ENCODE measurements around the gene CRYBB3. TPM values are rescaled to one million over a fixed set of nuclear protein-coding genes. Genes with fewer than 3 reads are reported as not detected.

Gene CRYBB3
- total RNA-seq, 1 experiment from 2014 or later, result 0.64 TPM

- intact Hi-C loops (cut with micrococcal nuclease), result no loop called here
- Histone ChIP-seq H3K9me2 (ENCODE audit: insufficient read depth) (no peaks in the 10 kb centered on the region), H4K20me1 (ENCODE audit: insufficient read depth) (no peaks in the 10 kb centered on the region), H3K27ac (ENCODE audit: low read depth, low read length) (no peak overlapping the region), H3K79me2 (ENCODE audit: insufficient read depth, low read length) (0 out of 2 replicates have a peak, but pooled peaks cover 3% of the 10 kb centered on the region), H3K27me3 (ENCODE audit: insufficient read depth, low read length) (no peaks in the 10 kb centered on the region), H3K9me3 (ENCODE audit: control insufficient read depth in 1 of 2, insufficient read depth in 1 of 2, low read depth in 1 of 2, low read length in 2 of 2) (no peaks in the 10 kb centered on the region), H3K4me2 (ENCODE audit: low read length) (no peak overlapping the region), H2AFZ (ENCODE audit: low read depth, low read length, poor library complexity, severe bottlenecking) (no peak overlapping the region), H3K4me3 (replicated peaks in 1 of 2; ENCODE audit: low read depth in 1 of 2, low read length in 2 of 2) (no peak overlapping the region), H3K9ac (ENCODE audit: low read length) (no peak overlapping the region), H3K36me3 (ENCODE audit: control insufficient read depth in 1 of 2, insufficient read depth in 2 of 2, low read length in 2 of 2) (peaks cover 0 to 10% of the 10 kb centered on the region in 2 experiments; a peak in 3 of 4 replicates), H3K4me1 (ENCODE audit: control insufficient read depth in 1 of 2, insufficient read depth in 2 of 2, low read length in 2 of 2) (peaks cover 37 to 40% of the 10 kb centered on the region in 2 experiments)
- no peak for TF ChIP-seq ELF1 (IDR thresholded peaks at IDR 0.05; ENCODE audit: borderline replicate concordance, low read depth)
- no peak for TF ChIP-seq ATF3 (IDR thresholded peaks at IDR 0.05)
- no peak for TF ChIP-seq CEBPB (IDR thresholded peaks at IDR 0.05; ENCODE audit: low read depth)
- TF ChIP-seq SP1 (IDR thresholded peaks at IDR 0.05; ENCODE audit: low read depth), result no peak
- no peak for TF ChIP-seq TCF7L2 (IDR thresholded peaks at IDR 0.05; ENCODE audit: borderline replicate concordance, extremely low read depth, insufficient read depth, insufficient read length)
- TF ChIP-seq, protein P1, sequence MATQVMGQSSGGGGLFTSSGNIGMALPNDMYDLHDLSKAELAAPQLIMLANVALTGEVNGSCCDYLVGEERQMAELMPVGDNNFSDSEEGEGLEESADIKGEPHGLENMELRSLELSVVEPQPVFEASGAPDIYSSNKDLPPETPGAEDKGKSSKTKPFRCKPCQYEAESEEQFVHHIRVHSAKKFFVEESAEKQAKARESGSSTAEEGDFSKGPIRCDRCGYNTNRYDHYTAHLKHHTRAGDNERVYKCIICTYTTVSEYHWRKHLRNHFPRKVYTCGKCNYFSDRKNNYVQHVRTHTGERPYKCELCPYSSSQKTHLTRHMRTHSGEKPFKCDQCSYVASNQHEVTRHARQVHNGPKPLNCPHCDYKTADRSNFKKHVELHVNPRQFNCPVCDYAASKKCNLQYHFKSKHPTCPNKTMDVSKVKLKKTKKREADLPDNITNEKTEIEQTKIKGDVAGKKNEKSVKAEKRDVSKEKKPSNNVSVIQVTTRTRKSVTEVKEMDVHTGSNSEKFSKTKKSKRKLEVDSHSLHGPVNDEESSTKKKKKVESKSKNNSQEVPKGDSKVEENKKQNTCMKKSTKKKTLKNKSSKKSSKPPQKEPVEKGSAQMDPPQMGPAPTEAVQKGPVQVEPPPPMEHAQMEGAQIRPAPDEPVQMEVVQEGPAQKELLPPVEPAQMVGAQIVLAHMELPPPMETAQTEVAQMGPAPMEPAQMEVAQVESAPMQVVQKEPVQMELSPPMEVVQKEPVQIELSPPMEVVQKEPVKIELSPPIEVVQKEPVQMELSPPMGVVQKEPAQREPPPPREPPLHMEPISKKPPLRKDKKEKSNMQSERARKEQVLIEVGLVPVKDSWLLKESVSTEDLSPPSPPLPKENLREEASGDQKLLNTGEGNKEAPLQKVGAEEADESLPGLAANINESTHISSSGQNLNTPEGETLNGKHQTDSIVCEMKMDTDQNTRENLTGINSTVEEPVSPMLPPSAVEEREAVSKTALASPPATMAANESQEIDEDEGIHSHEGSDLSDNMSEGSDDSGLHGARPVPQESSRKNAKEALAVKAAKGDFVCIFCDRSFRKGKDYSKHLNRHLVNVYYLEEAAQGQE (IDR thresholded peaks at IDR 0.05; ENCODE audit: low read depth), result no peak
- no peak for TF ChIP-seq EGR1 (IDR thresholded peaks at IDR 0.05; ENCODE audit: low read depth)
- no peak for TF ChIP-seq RAD21 (IDR thresholded peaks at IDR 0.05; ENCODE audit: low read depth)
- TF ChIP-seq POLR2AphosphoS5 (IDR thresholded peaks at IDR 0.05; ENCODE audit: low read depth, low read length), result no peak
- TF ChIP-seq SIN3A (IDR thresholded peaks at IDR 0.05; ENCODE audit: low read depth), result no peak
- TF ChIP-seq EZH2phosphoT487 (IDR thresholded peaks at IDR 0.05; ENCODE audit: borderline replicate concordance), result no peak
- no peak for TF ChIP-seq ZBTB33 (IDR thresholded peaks at IDR 0.05; ENCODE audit: extremely low read depth, insufficient replicate concordance, low read length)
- TF ChIP-seq, protein P2, sequence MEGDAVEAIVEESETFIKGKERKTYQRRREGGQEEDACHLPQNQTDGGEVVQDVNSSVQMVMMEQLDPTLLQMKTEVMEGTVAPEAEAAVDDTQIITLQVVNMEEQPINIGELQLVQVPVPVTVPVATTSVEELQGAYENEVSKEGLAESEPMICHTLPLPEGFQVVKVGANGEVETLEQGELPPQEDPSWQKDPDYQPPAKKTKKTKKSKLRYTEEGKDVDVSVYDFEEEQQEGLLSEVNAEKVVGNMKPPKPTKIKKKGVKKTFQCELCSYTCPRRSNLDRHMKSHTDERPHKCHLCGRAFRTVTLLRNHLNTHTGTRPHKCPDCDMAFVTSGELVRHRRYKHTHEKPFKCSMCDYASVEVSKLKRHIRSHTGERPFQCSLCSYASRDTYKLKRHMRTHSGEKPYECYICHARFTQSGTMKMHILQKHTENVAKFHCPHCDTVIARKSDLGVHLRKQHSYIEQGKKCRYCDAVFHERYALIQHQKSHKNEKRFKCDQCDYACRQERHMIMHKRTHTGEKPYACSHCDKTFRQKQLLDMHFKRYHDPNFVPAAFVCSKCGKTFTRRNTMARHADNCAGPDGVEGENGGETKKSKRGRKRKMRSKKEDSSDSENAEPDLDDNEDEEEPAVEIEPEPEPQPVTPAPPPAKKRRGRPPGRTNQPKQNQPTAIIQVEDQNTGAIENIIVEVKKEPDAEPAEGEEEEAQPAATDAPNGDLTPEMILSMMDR (IDR thresholded peaks at IDR 0.05 in 2 of 3, conservative IDR thresholded peaks at IDR 0.05 in 1 of 3; ENCODE audit: borderline replicate concordance in 1 of 3, insufficient read depth in 1 of 3, low read depth in 2 of 3, low read length in 2 of 3), result no peak
- no peak for TF ChIP-seq EZH2 (IDR thresholded peaks at IDR 0.05)
- no peak for TF ChIP-seq SRF (IDR thresholded peaks at IDR 0.05; ENCODE audit: low read depth)
- TF ChIP-seq YY1 (IDR thresholded peaks at IDR 0.05; ENCODE audit: extremely low read depth, insufficient replicate concordance, low read depth, low read length), result no peak
- no peak for TF ChIP-seq CBX3 (IDR thresholded peaks at IDR 0.05; ENCODE audit: low read depth)
- no peak for TF ChIP-seq ZFX (IDR thresholded peaks at IDR 0.05)
- no peak for TF ChIP-seq ZNF274 (IDR thresholded peaks at IDR 0.05; ENCODE audit: low read depth, low read length)
- TF ChIP-seq, protein P3, sequence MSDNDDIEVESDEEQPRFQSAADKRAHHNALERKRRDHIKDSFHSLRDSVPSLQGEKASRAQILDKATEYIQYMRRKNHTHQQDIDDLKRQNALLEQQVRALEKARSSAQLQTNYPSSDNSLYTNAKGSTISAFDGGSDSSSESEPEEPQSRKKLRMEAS (IDR thresholded peaks at IDR 0.05), result no peak
- ATAC-seq (no peak), DNase-seq (ENCODE audit: low read depth, low spot score) (no peak)
- CTCF ChIA-PET, result interaction anchor here (1.5 to 2.6 kb wide), 4 partner anchors 59 to 110 kb away, joined by 3 to 14 read pairs (median 6); no protein-coding TSS in a partner anchor
- RAD21 ChIA-PET (ENCODE audit: low non-redundant PET in 1 of 2, low total read pairs in 2 of 2, uncharacterized antibody in 2 of 2, unreplicated experiment in 2 of 2), result interaction anchor here in 1 of 2 experiments (1.0 kb wide), 1 partner anchor 89 kb away, joined by 3 read pairs; no protein-coding TSS in a partner anchor
- POLR2A ChIA-PET, result no interaction called here
- no TSS peak for BruUV-seq (replicated peaks)
Observed at GRCh38 chr22:25170426-25170980, 29.2 kb upstream of the CRYBB3 start.

All from HCT116 (cell line).